ENCODE results near the gene PAX4.
"Not testable (repeated sequence)": the region's sequence is repeated elsewhere in the genome, so short reads cannot be mapped to it uniquely, and the experiment has no call there.

The PAX4 gene

GRCh38 chr7:127588019-127588696 is 29.8 kb downstream of the PAX4 start, which contains the start of gene ARF5:
ARF5 (plus strand) TSS chr7:127588411; CDS start chr7:127588499, 88 bp downstream.
- in situ Hi-C loops (cut with MboI; ENCODE audit: low sequenced_read_pairs) = no loop called here

DNA sequence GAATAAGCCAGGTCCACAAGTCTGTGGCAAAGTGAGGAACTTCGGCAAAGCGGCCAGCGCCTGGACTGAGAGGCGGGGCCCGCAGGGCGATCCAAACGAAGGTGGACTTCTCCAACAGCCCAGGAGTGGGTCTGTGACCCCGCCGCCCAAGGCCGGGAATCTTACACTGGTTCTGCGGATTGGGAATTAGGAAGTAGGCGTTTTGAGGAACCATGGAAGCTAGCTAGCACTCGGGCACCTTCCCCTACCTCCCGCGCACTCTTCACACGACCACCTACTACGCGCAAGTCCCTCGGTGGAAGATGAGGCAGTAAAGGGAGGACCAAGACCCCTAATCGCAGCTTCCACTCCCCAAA is 30.3 kb downstream of the PAX4 start:
- in situ Hi-C loops (cut with MboI; ENCODE audit: low sequenced_read_pairs) = no loop called here

DNA sequence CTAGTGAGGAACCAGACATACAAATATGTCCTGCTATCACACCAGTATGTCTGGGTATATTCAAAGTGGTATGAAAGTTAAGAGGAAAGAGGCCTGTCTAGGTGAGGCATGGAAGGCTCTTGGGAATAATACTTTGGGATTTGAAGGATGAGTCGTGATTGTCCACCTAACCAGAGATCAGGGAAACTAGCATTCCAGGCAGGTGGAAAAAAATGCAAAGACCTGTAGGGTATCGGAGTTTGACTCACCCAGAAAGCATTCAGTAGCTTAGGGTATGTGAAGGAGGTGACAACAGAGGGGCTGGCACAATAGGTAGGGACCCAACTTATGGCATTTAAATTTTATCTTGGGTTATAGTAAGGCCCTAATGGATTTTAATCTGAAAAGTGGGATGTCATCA is 31.6 kb downstream of the PAX4 start:
- in situ Hi-C loops (cut with MboI; ENCODE audit: low sequenced_read_pairs) = no loop called here

DNA sequence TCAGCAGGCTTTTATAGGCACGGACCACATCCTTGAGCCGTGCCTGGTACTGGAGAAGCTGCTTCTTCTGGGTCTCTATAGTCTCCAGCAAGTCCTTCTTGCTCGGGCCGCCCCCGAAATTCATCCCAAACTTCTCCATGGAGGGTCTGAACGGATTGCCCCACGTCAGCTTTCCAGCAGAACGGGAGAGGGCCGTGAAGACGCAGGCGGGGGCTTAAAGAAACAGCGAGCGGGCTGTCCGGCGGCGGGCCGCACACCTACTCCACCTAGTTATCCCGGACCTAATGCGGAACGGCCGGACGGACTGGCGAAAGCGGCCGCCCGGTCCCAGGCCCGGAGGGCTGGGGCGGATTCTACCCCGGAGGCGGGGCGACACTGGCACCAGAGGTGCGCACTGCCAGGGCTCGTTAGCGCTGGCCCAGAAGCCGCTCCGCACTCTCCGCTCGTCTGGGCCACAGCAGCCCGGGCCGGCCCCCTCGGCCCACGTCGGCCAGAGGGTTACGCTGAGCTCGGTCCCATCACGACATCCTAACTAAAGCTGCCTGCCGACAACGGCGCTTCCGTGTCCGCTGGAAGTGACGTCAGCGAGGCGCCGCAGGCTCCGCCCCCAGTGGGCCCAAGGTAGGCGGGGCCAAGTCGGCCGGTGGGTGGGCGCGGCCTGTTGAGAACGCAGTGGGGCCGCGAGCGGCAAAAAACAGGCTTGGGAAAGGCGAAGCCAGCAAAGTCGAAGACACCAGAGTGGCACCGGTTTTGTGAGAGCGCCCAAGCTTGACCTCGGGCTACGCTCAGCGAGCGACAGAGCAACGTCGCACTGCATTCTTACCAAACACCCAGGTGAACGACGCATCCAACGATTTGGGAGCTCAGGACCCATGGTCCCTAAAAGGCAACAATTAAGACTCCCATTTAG is 32.6 kb downstream of the PAX4 start, which contains the start of gene GCC1:
GCC1 (minus strand) TSS at position 553 of the 910 bp plus-strand sequence; CDS start at position 139, 414 bp downstream.
- in situ Hi-C loops (cut with MboI; ENCODE audit: low sequenced_read_pairs) = no loop called here

GRCh38 chr7:127584648-127585043 is 33.3 kb downstream of the PAX4 start:
- in situ Hi-C loops (cut with MboI; ENCODE audit: low sequenced_read_pairs) = no loop called here

DNA sequence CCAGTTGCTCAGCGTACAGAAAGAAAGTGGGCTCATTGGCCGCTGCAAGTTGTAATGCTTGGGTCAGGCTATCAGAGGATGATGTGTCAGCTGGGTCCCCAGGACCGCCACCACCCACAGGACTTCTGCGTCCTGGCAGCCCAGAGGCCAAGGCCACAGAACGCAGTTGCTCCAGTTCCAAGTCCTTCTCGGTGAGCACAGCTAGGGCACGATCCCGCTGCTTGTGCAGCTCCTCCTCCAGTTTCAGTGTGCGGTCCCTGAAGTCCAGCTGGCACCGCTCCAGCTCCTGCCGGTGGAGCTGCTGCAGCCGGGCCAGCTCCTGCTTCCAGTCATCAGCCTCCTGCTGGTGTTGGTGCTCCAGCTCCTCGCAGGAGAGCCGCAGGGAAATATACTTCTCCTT is 35.6 kb downstream of the PAX4 start:
- in situ Hi-C loops (cut with MboI; ENCODE audit: low sequenced_read_pairs) = no loop called here

GRCh38 chr7:127581716-127582115 is 36.2 kb downstream of the PAX4 start:
- in situ Hi-C loops (cut with MboI; ENCODE audit: low sequenced_read_pairs) = no loop called here

DNA sequence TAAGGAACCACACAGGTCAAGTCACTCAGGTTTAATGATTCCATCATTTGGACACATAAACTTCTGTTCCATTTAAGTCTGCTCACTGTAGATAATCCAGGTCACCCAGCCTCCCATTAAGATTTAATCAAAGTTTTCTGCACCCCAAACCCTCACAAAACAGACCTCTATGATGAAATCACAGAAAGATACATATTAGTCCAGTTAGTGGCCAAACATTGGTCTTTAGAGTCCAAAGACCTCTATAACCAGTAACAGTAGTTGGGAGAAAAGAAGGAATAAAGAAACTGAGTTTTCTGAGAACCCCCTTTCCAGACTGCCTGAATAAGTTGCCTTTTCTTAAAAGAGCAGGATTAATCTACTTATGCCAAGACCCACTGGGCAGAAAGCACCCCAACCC is 37.3 kb downstream of the PAX4 start:
- in situ Hi-C loops (cut with MboI; ENCODE audit: low sequenced_read_pairs) = no loop called here

DNA sequence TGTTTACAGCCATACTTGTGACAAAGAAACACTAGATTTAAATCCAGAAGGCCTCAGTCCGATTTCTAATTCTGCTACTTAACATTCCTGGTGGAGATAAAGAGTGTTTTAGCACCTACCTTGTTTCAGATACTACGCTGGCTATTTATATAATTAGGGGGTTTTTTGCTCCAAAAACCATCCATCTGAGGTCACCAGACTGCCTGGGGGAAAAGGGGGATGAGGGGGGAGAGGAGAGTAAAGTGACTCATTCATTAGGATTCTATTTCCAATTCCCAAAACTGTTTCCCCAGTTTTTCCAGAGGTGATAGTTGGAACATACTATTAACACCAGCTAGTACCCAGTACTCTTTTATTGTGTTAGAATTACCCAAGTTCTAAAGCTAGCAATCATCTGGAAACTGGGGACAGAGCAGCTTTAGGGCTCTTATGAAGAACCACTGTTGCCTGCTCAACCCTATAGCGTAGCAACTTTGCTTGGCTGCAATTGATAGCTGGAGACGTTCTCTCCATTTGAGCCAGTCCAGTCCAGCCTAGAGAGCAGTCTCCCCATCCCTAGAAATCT is 39.1 kb downstream of the PAX4 start:
- in situ Hi-C loops (cut with MboI; ENCODE audit: low sequenced_read_pairs) = no loop called here

DNA sequence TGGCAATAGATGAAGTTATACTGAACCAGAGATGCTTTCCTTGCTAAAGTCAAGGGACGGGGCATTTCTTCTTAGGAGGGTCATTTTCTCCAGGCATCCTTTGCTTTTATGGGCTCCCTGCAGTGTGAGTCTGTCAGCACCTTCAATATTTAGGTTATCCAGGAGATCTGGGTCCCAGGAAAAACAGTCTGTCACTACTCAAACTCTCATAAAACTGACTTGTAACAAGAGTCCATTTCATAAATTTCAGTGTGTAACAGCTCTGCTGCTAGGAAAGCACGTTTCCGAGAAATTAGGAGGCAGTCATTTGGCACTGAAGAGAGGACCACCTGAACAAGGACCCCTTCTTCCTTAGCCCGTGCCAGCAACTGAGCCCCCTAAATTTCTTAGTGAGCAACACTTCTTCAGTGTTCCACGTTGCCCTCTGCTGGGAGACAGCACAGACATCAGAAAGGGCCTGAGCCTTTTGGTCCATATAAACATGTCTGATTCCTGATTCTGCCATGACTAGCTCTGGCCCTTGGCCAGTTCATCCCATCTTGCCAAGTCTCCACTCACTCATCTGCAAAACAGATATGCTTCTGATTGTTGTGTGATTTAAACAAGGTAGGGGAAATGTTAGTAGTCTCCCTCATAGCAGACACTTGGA is 39.8 kb downstream of the PAX4 start:
- in situ Hi-C loops (cut with MboI; ENCODE audit: low sequenced_read_pairs) = no loop called here

GRCh38 chr7:127571741-127572505 is 46.0 kb downstream of the PAX4 start:
- in situ Hi-C loops (cut with MboI; ENCODE audit: low sequenced_read_pairs) = no loop called here

- in situ Hi-C loops (cut with MboI; ENCODE audit: low sequenced_read_pairs) = not testable (repeated sequence)
Measured at GRCh38 chr7:127568034-127568433, 49.9 kb downstream of the PAX4 start.

GRCh38 chr7:127566242-127566641 is 51.7 kb downstream of the PAX4 start:
- in situ Hi-C loops (cut with MboI; ENCODE audit: low sequenced_read_pairs) = no loop called here

Data from hTERT RPE-1 (cell line).